ENCODE measurements around the gene RAD51B. TPM values are rescaled to one million over a fixed set of nuclear protein-coding genes. Genes with fewer than 3 reads are reported as not detected.

RAD51B gene
- total RNA-seq, 2 donors from 2014 or later, result 9.3 to 12.1 TPM

DNA sequence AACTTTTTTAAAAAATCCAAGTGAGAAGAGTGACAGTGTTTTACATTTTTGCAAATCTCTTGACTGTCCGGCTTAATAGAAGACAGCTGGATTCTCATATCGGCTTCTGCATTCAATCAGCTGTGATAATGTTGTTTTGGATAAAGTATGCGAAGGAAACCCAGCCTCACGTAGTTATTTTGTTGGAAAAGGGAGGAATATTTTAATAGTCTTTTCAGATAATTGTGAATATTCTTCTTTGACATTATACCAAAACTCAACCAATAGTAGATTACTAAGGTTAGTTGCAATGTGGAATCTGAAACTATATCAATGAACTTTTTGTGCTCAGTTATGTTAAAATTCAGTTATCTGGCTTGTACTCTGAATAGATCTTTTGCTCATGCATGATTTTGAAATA is 696.8 kb downstream of the RAD51B start:
- no peaks in the 10 kb centered on the region for H3K27me3 ChIP-seq (replicated peaks; ENCODE audit: insufficient read depth)
- H3K4me1 ChIP-seq (ENCODE audit: control insufficient read depth in 1 of 2, low read depth in 2 of 2), result peaks cover 13 to 46% of the 10 kb centered on the region in 2 donors
- no peak overlapping the region for H3K27ac ChIP-seq
- DNase-seq (ENCODE audit: low spot score), result no peak
- ATAC-seq (ENCODE audit: insufficient number of reproducible peaks, low FRiP score, low read depth), result no peak
- no peak overlapping the region for H3K4me3 ChIP-seq
- TF ChIP-seq, protein P1, sequence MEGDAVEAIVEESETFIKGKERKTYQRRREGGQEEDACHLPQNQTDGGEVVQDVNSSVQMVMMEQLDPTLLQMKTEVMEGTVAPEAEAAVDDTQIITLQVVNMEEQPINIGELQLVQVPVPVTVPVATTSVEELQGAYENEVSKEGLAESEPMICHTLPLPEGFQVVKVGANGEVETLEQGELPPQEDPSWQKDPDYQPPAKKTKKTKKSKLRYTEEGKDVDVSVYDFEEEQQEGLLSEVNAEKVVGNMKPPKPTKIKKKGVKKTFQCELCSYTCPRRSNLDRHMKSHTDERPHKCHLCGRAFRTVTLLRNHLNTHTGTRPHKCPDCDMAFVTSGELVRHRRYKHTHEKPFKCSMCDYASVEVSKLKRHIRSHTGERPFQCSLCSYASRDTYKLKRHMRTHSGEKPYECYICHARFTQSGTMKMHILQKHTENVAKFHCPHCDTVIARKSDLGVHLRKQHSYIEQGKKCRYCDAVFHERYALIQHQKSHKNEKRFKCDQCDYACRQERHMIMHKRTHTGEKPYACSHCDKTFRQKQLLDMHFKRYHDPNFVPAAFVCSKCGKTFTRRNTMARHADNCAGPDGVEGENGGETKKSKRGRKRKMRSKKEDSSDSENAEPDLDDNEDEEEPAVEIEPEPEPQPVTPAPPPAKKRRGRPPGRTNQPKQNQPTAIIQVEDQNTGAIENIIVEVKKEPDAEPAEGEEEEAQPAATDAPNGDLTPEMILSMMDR (IDR thresholded peaks at IDR 0.05), result no peak
- H3K9me3 ChIP-seq, result no peaks in the 10 kb centered on the region
- no peaks in the 10 kb centered on the region for H3K36me3 ChIP-seq

DNA sequence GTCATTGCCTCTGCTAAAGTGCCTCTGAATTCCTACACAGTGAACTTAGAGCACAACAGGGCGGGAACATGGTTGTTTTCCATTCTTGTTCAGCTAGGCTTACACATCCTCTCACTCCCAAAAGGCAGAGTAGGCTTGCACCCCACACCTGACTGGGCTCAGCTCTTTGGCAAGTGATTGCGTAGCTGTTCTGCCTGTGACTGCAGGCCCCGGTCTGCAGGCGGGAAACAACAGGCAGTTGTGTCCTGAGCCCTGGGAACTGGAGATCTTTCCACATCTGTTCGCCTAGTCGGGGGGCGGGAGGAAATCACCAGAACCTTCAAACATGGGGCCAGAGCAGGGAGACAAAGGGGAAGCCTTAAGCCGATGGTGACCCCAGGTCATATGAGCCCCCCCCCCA is 698.6 kb downstream of the RAD51B start:
- DNase-seq (ENCODE audit: low spot score) (no peak), ATAC-seq (ENCODE audit: insufficient number of reproducible peaks, low FRiP score, low read depth) (no peak)
- Histone ChIP-seq H3K4me3 (no peak overlapping the region), H3K9me3 (no peaks in the 10 kb centered on the region), H3K27me3 (replicated peaks; ENCODE audit: insufficient read depth) (no peaks in the 10 kb centered on the region), H3K27ac (no peak overlapping the region), H3K36me3 (no peaks in the 10 kb centered on the region), H3K4me1 (ENCODE audit: control insufficient read depth in 1 of 2, low read depth in 2 of 2) (peaks cover 18 to 46% of the 10 kb centered on the region in 2 donors)
- TF ChIP-seq, protein P1 (IDR thresholded peaks at IDR 0.05), result no peak

DNA sequence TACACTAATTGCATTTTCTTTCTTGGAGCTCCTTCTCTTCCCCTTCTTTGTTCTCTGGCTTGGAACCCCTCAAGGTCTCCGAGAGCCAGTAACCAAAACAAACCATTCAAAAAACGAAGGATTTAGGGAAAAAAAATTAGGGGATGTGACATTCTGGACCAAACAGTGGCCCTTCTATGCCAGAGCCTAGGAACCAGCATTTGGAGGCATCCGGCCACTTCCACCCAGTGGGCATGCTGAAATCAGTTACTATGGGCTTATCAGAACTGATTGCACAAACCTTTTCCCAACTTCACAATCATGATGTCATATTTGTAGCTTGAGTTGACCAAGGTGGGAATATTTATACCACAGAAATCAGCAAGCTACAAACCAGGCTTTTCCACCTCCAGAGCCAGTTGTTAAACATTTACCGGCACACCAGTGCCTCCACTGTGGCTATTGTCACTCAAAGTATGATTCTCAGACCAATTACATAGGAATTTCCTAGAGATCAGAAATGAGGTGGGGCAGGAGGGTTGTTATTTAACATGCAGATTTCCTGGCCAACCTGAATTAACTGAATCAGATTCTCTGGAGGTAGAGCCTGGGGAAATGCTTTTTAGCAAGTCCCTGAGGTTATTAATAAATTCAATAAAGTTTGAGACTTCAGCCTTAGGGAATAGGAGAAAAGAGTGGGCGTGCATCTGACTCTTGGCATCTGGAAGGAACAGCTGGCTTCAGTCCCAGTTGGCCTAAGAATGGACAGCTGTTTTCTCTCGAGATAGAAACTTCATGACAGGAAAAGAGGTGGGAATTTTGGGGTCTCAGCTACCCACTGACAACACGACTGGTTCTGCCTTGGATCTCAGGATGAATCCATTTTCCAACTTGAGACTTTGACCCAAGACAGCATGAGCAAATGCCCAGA is 699.4 kb downstream of the RAD51B start:
- Histone ChIP-seq H3K27me3 (replicated peaks; ENCODE audit: insufficient read depth) (no peaks in the 10 kb centered on the region), H3K9me3 (no peaks in the 10 kb centered on the region), H3K4me3 (no peak overlapping the region), H3K4me1 (ENCODE audit: control insufficient read depth in 1 of 2, low read depth in 2 of 2) (peaks cover 25 to 50% of the 10 kb centered on the region in 2 donors), H3K27ac (no peak overlapping the region), H3K36me3 (no peaks in the 10 kb centered on the region)
- no peak for ATAC-seq (ENCODE audit: insufficient number of reproducible peaks, low FRiP score, low read depth)
- no peak for DNase-seq (ENCODE audit: low spot score)
- TF ChIP-seq, protein P1 (IDR thresholded peaks at IDR 0.05), result no peak

DNA sequence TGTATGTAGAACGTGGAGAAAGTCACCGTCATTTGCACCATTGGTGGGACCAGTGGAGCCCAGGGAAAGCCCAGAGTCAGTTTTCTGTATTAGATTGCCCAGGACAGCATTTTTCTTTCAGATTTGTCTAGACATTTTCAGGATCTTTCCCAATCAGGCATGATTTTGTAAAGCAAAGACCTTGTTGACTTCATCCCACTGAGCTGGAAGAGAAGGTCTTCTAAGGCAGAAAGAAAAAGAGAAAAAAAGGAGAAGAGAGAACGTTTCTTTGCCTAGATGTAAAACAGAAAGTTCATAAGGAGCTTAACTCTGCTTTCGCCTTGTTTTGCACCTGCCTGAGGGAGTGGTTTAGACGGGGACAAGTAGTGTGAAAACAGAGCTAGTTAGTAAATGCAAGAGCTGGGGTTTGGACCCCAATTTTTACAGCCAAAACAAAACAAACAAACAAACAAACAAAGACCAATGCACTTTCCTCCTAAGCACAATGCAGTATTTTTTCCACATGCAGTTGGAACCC is 700.1 kb downstream of the RAD51B start:
- TF ChIP-seq, protein P1 (IDR thresholded peaks at IDR 0.05), result no peak
- H3K36me3 ChIP-seq, result no peaks in the 10 kb centered on the region
- ATAC-seq (ENCODE audit: insufficient number of reproducible peaks, low FRiP score, low read depth), result no peak
- no peak for DNase-seq (ENCODE audit: low spot score)
- H3K9me3 ChIP-seq, result no peaks in the 10 kb centered on the region
- H3K4me3 ChIP-seq, result no peak overlapping the region
- H3K27ac ChIP-seq, result no peak overlapping the region
- no peaks in the 10 kb centered on the region for H3K27me3 ChIP-seq (replicated peaks; ENCODE audit: insufficient read depth)
- peaks cover 25 to 57% of the 10 kb centered on the region in 2 donors for H3K4me1 ChIP-seq (ENCODE audit: control insufficient read depth in 1 of 2, low read depth in 2 of 2)

All from thoracic aorta (tissue), 2 donors.